NCI-H82 (cell line): ENCODE results near the gene NSD2.
A peak's percentile ranks its signal among the peaks of the same experiment; 100 is the strongest.

ENCODE experiments used
- DNase-seq: peaks from one replicate; lab custom pipeline; 2025; lab: John Stamatoyannopoulos, UW

NSD2 gene

DNA sequence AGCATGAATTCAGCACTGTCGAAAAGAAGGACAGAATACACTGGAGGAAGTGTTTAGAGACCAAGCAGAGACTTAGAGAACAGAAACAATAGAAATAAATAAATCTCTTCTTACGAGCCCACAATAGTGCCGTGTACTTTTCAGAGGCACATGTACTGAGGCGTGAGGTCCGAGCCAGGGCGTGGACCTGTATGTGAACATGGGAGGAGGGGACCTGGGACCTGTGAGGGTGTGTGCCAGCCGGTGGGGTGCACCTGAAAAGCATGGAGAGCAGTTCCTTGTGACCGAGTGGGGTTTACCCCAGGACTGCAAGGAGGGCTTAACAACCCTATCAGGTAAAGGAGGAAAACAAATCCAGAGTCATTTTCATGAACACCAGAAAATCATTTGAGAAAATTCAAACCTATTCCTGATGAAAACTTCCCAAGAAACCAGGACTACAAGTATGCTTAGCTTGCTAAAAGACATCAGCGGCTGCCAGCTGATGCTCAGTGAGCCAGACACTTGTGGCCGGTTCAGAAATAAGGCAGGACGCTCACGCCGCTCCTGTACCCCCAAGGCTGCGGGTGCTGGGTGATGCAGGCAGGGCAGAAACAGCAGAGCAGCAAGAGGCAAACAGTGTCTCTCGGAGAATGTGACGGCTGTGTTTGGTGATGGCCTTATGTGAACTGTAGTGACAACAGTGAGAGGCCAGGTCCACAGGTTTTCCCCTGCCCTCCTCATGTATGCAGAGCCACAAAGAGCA, 100.4 kb downstream of the NSD2 start:
- DNase-seq: no peak

- DNase-seq: no peak
Observed at GRCh38 chr4:1972414-1972813, 101.2 kb downstream of the NSD2 start.

- no peak for DNase-seq
Observed at GRCh38 chr4:1973218-1973617, 102.0 kb downstream of the NSD2 start.

GRCh38 chr4:1973661-1974060, 102.5 kb downstream of the NSD2 start:
- no peak for DNase-seq

GRCh38 chr4:1974840-1975239, 103.6 kb downstream of the NSD2 start:
- DNase-seq: no peak

DNA sequence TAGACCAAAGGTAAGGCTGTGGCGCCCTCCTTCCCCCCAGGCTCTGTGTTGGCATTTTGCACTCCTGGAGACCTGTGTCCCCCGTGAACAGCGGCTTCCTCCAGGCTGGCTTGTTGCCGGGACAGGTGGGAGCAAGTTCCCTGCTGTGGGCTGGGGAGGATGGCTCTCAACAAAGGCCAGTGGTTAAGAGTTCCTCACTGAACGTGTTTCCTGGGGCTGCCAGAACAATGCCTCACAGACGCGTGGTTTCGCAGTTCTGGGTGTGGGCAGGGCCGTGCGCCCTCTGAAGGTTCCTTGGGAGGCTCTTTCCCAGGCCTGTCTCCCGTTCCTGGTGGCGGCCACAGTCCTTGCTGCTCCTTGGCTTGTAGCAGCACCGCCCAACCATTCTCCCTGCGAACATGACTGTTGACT, 104.2 kb downstream of the NSD2 start:
- DNase-seq: no peak

DNA sequence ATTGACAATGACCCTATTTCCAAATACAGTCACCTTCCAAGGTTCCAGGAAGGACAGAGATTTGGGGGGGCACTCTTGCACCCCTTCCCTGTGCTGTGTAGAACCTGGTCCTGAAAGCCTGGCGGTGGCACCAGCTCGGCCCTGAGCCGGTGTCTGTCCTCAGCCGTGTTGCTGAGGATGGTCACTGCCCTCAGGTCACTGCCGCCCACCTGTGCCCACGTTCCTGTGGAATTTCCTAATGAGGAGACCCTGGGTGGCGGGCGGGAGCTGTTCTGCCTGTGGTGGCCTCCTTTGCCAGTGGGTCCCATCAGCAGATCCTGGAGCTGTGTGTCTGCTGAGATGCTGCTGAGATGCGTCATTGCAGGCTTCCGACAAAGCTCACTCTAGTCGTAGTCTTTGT, 104.7 kb downstream of the NSD2 start:
- no peak for DNase-seq

DNA sequence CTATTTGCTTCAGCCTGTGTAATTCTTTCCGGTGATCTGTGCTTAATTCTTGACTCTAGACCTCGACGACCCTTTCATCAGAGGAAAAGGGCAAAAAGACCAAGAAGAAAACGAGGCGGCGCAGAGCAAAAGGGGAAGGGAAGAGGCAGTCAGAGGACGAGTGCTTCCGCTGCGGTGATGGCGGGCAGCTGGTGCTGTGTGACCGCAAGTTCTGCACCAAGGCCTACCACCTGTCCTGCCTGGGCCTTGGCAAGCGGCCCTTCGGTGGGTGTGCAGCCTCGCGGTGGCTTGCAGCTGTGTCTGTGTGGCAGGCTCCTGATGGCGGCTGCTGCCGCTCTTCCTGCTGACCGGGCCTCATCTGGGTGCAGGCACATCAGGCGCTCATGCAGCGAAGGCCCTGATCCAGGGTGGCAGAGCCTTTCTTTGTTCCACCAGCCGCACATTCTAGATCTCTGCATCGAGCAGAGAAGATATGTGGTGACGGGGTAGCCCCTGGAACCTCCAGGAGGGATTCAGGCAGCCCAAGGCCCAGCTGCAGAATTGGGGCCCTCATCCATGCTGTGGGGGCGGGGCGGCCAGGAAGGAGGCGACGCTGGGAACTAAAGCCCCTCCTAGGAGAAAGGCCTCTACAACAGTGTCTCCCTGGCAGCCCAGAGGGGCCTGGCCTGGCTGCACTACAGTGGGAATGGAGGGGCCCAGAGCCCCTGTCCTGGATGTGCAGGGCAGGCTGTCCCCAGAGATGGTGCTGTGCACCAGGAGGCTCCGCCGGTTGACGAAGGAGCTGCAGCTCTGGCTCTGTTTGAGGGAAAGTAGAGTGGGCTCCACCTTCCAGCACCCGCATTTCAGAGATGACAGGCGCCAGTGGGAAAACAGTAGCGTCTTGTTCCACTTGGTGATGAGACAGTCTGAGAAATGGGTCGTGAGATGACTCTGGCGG, 105.5 kb downstream of the NSD2 start:
- no peak for DNase-seq

- no peak for DNase-seq
Observed at GRCh38 chr4:1978226-1978625, 107.0 kb downstream of the NSD2 start.

- DNase-seq: no peak
Observed at GRCh38 chr4:1978741-1979476, 107.7 kb downstream of the NSD2 start.

DNA sequence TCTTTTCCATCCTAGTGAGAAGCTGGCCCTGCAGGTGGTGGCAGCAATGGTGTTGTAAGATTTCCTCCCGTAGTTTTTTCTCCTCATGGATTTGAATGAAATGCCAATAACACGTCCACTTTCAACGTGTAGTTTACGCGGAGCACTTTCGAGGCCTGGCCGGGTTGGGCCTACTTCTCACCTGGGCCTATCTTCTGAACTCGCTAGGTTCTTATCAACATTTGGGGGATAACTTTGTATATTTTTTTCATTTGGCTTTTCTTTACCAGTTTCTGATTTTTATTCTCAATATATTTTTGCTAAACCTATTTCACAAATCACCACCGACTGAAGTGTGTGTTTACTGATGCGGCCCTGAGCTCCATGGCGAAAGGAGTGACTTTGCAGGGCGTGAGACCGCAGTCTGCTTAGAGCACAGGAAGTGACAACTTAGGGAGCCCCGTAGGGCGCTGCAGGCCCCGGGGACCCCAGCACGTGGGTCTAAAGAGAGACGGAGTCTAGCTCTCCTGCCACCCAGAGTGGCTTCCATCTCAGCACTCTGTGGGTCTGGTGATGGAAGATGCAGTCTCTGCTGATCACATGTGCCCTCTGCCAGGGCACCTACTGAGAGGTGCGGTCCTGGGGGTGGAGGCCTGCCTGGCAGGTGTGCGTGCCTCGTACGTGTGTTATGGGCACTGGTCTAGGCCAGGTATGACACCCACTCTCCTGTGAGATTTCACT, 108.4 kb downstream of the NSD2 start:
- DNase-seq: no peak

DNA sequence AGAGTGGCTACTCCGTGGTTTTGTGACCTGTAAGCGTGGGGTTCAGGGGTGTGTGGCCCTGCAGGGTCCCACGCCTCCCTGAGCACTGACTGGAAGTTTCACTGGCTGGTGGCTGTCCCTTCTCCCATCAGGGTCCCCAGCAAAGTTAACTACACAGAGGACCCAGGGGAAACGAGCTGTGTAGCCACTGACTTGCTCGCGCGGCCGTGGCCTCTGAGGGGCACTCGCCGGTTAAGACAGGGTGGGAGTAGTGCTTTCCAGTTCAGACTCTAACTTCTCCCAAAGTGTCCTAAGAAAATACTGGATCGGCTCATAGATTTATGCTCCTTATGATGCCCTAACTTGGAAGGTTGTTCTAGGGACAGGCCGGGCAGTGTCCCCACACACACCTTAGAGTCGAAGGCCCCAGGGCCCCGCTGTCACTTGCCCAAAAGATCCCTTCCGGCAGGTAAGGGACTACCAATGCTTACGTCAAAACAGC, 109.4 kb downstream of the NSD2 start:
- no peak for DNase-seq

- DNase-seq: peak; percentile 44
Observed at GRCh38 chr4:1981251-1982058, 110.3 kb downstream of the NSD2 start.

DNA sequence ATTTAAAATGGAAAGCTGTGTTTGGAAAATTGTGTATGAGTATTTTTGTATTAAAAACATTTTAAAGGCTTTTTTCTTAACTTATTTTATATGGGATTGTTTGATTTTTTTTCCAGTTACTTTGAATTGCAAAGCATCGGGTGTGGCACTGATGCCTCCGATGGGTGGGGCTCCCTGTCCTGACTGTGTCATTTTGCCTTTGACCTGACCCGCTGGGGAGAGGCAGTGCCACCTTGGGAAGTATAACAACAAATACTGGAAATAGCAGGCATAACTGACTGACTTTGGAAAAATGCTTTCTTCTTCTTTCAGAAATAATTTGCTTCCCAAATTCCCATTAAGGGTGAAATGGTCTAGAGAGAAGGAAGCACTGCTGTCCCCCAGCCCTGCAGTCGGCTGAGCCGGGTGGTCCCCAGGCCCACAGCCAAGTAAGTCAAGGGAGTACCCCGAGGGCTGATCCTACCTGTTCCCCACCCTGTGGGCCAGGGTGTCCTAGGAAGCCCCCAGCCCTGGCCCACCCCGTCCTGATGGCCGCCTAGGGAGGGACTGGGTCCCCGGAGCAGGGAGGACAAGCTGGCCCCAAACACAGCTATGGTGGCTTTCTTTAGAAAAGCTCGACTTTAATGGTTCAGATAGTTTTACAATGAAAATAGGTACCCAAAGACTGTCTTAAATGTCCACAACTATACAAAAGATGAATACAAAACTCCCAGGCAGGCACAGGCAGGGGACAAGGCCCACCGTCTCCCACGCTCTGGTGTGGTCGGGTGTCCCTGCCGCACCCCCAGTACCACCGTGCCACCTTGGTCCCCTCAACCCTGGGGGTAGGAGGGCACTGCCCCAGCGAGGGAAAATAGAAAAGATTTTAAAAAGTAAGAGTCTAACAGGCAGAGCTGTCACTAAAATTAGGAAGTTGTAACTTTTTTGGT, 111.2 kb downstream of the NSD2 start:
- DNase-seq: no peak

- DNase-seq: no peak
Observed at GRCh38 chr4:1983053-1983845, 112.1 kb downstream of the NSD2 start.

DNA sequence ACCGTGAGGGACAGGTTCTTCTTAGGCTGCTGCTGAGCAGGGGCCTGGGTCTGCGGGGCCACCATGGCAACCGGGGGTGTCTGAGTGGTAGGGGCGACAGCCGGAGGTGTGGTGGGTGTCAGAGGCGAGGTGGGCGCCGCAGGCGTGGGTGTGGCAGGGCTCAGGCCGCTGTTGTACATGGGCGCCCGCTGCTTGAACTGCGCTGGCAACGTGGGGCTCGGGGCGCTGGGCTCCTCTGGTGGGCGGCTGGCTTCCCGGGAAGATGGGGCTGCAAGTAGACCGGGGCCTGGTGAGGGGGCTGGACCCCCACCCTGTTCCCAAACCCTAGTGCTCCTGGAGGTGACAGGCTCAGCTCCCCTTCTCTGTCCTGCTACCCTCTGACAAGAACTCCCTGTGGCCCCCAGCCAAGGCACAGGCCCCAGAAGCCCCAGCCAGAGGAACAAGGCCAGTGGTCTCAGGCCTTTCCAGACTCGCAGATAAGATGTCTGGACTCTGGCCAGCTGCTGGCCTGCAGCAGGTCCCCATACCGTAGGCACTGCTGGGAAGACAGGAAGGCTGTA, 112.7 kb downstream of the NSD2 start:
- no peak for DNase-seq

DNA sequence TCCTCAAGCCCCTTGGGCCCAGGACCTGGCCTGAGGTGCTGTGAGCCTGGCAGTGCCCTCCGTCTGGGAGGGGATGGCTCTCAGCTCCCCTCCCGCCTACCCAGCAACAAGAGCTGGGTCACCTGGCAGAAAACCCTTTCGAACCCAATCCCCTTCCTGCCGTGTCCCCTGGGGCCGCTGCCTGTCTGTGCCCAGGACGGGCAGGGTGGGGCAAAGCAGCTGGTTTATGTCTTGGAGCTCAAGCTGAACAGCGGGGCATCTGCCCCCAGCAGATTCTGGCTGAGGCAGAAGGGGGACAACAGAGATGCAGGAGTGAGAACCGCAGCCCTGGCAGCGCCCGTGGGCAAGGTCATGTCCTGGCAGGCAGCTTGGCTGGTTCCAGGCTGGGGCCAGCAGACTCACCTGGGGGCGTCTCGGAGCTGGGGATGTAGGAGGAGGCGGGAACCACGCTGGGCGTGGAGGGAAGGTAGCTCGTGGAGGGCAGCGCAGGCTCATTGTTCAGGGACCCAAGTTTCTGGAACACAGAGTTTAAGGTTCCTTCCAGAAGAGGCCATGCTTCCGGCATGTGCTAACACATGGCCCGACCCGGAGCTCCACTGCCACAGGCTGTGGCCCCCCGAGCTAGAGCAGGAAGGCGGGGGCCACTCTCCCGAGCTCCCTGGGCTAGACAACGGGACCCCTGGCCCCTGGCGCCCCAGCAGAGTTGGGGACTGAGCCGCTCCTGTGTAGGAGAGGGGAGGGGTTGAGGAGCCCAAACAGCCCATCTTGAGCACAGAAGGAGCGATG, 113.4 kb downstream of the NSD2 start:
- no peak for DNase-seq

DNA sequence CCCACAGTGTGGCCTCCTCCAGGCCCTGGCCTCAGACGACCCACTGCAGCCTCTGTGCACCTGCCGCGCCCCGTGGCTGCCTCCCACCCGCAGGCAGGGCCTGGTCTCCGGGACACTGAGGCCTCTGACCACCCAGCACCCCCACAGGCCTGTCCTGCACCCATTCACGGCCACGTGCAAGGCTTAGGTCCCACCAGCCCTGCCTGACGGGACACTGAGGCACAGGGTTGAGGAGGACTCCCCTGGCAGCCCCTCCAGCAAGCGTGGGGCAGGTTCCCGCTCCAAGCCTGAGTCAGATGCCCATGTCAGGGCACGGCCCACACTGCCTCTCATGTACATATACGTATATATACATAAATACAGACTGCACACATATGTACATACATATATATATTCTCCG, 114.1 kb downstream of the NSD2 start:
- no peak for DNase-seq
